BJ (cell line): ENCODE measurements around the gene KCND2. TPM values are rescaled to one million over a fixed set of nuclear protein-coding genes. Genes with fewer than 3 reads are reported as not detected.

Source experiments
- CTCF ChIA-PET: fragments of 350-600 bp; formaldehyde crosslinking; extraction: SDS; loops from one replicate; lab custom pipeline; 2021; ENCODE audit warnings: antibody characterized with exemption, inconsistent platforms; lab: Yijun Ruan, JAX
- POLR2A ChIA-PET: fragments of 300-600 bp; sonication (Branson Sonifier 250); formaldehyde crosslinking; extraction: SDS; loops from one replicate; lab custom pipeline; 2021; ENCODE audit warnings: antibody characterized with exemption; lab: Charles Lee
- DNase-seq: peaks from one replicate; pipeline ENCODE4 v3.0.0-alpha.2; 2011; ENCODE audit warnings: low read depth
- H3K27me3 ChIP-seq: 2 replicates; pipeline ENCODE4 v1.6.0; 2011; ENCODE audit warnings: low read length; ENCODE audit not compliant: control insufficient read depth, insufficient read depth
- H3K36me3 ChIP-seq: 2 replicates; pipeline ENCODE4 v1.5.1; 2011; ENCODE audit warnings: low read length; ENCODE audit not compliant: control insufficient read depth, insufficient read depth
- H3K4me3 ChIP-seq: 2 replicates; pipeline ENCODE4 v1.5.1; 2011; ENCODE audit warnings: low read depth, mild to moderate bottlenecking, control low read depth, low read length
- CTCF ChIP-seq: IDR thresholded peaks from 2 replicates; pipeline ENCODE4 v1.5.1; 2011; ENCODE audit warnings: low read depth, mild to moderate bottlenecking, control low read depth, inconsistent platforms, low read length, moderate library complexity; ENCODE audit not compliant: insufficient read depth
- polyA plus RNA-seq: library from polyadenylated mRNA; depleted of rRNA; stranded (reverse); fragments of >200 nt; gene quantifications from 2 replicates; pipeline ENCODE4 v1.2.3, GENCODE V29; 2011

KCND2 gene
- polyA plus RNA-seq, 1 experiment, result not detected

DNA sequence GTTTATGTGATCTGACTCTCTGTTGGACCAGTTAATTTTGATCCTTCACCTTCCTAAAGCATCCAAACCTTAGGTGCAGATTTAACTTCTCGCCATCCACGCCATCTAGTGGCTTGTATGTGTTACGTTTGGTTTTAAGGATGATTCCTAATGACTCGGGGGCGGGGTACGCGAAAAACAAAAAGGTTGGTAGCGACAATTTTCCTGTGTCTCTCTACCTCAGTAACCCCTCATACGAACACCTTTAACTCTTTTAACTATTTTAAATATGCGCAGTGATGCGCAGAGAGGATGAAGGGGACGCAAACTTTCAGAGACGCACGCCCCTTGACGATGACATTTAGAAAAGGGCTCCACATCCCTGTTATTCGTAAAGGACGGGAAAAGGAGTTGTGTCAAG, 714 bp upstream of the KCND2 start:
- TF ChIP-seq CTCF, result peak; percentile 69
- CTCF ChIA-PET, result interaction anchor here (0.7 to 1.3 kb wide), 3 partner anchors 9 to 341 kb away, joined by 4 to 5 read pairs (median 4); no protein-coding TSS in a partner anchor
- no peak for DNase-seq
- POLR2A ChIA-PET, result no interaction called here
- peak overlapping the region; percentile 30 for H3K4me3 ChIP-seq
- no peaks in the 10 kb centered on the region for H3K36me3 ChIP-seq
- H3K27me3 ChIP-seq, result peaks cover 7% of the 10 kb centered on the region

- POLR2A ChIA-PET, result no interaction called here
- no peak for DNase-seq
- peaks cover 7% of the 10 kb centered on the region for H3K27me3 ChIP-seq
- no peak for TF ChIP-seq CTCF
- H3K36me3 ChIP-seq, result no peaks in the 10 kb centered on the region
- 0 out of 2 replicates have a peak overlapping the region, but pooled peaks have one; percentile 6 for H3K4me3 ChIP-seq
- CTCF ChIA-PET, result interaction anchor here (0.6 to 1.3 kb wide), 4 partner anchors 8 to 338 kb away, joined by 3 to 5 read pairs (median 4); no protein-coding TSS in a partner anchor
Measured at GRCh38 chr7:120273476-120273975, 551 bp downstream of the KCND2 start.

DNA sequence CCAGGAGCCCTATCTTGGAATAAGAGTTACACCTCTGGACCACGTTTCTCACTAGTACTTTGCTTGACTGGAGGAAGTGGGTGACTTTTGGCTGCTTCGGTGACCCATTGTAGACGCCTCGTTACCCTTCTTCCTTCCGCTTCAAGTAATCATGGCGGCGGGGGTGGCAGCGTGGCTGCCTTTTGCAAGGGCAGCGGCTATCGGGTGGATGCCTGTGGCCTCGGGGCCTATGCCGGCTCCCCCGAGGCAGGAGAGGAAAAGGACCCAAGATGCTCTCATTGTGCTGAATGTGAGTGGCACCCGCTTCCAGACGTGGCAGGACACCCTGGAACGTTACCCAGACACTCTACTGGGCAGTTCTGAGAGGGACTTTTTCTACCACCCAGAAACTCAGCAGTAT, 1.5 kb downstream of the KCND2 start:
- TF ChIP-seq CTCF, result no peak
- H3K36me3 ChIP-seq, result no peaks in the 10 kb centered on the region
- no peak for DNase-seq
- POLR2A ChIA-PET, result no interaction called here
- no peak overlapping the region for H3K4me3 ChIP-seq
- peaks cover 7% of the 10 kb centered on the region for H3K27me3 ChIP-seq
- CTCF ChIA-PET, result interaction anchor here (1.1 kb wide), 1 partner anchor 339 kb away, joined by 4 read pairs; no protein-coding TSS in a partner anchor

GRCh38 chr7:120274899-120275298, 1.9 kb downstream of the KCND2 start:
- Histone ChIP-seq H3K36me3 (no peaks in the 10 kb centered on the region), H3K4me3 (no peak overlapping the region), H3K27me3 (peaks cover 7% of the 10 kb centered on the region)
- ChIA-PET CTCF (no interaction called here), POLR2A (no interaction called here)
- TF ChIP-seq CTCF, result no peak
- DNase-seq, result no peak

GRCh38 chr7:120276720-120277119, 3.7 kb downstream of the KCND2 start:
- no peaks in the 10 kb centered on the region for H3K36me3 ChIP-seq
- no peak for DNase-seq
- ChIA-PET POLR2A (no interaction called here), CTCF (no interaction called here)
- no peak for TF ChIP-seq CTCF
- peaks cover 7% of the 10 kb centered on the region for H3K27me3 ChIP-seq
- H3K4me3 ChIP-seq, result no peak overlapping the region
